ENCODE measurements around the gene PLIN3. TPM values are rescaled to one million over a fixed set of nuclear protein-coding genes. Genes with fewer than 3 reads are reported as not detected.
A peak's percentile ranks its signal among the peaks of the same experiment; 100 is the strongest.
"Not testable (repeated sequence)": the region's sequence is repeated elsewhere in the genome, so short reads cannot be mapped to it uniquely, and the experiment has no call there.

PLIN3 gene
- total and polyA plus RNA-seq, 11 donors, result 10.0 to 102 (median 22.9) TPM

DNA sequence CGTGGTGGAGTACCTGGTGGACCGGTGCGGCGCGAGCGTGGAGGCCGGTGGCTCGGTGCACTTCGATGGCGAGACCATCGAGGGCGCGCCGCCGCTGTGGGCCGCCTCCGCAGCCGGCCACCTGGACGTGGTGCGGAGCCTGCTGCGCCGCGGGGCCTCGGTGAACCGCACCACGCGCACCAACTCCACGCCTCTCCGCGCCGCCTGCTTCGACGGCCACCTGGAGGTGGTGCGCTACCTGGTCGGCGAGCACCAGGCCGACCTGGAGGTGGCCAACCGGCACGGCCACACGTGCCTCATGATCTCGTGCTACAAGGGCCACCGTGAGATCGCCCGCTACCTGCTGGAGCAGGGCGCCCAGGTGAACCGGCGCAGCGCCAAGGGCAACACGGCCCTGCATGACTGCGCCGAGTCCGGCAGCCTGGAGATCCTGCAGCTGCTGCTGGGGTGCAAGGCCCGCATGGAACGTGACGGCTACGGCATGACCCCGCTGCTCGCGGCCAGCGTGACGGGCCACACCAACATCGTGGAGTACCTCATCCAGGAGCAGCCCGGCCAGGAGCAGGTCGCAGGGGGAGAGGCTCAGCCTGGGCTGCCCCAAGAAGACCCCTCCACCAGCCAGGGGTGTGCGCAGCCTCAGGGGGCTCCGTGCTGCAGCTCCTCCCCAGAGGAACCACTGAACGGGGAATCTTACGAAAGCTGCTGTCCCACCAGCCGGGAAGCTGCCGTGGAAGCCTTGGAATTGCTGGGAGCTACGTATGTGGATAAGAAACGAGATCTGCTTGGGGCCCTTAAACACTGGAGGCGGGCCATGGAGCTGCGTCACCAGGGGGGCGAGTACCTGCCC lies 75.2 kb downstream of the PLIN3 start:
- H3K4me1 ChIP-seq, result peaks cover 0 to 53% (median 37%) of the 10 kb centered on the region in 12 donors
- not testable (repeated sequence) for H3K27me3 ChIP-seq, H3K9me3 ChIP-seq, ATAC-seq
- H3K27ac ChIP-seq, result peak overlapping the region; percentile 90 to 98 (median 95)
- peaks cover 0 to 45% (median 40%) of the 10 kb centered on the region in 9 donors for H3K36me3 ChIP-seq
- peak in 1 of 5 donors; percentile 40 for DNase-seq
- intact Hi-C loops (cut with DNase I), result loop anchor here in 1 of 10 donors (5.0 kb wide), 1 partner anchor 70 kb away; the partner anchor contains the start of gene DPP9
- WGBS, 4 donors, result 0 to 14% (median 8%) methylated on average over 8 to 75 of the region's 75 CpGs
- peak overlapping the region; percentile 74 to 98 (median 94) for H3K4me3 ChIP-seq

DNA sequence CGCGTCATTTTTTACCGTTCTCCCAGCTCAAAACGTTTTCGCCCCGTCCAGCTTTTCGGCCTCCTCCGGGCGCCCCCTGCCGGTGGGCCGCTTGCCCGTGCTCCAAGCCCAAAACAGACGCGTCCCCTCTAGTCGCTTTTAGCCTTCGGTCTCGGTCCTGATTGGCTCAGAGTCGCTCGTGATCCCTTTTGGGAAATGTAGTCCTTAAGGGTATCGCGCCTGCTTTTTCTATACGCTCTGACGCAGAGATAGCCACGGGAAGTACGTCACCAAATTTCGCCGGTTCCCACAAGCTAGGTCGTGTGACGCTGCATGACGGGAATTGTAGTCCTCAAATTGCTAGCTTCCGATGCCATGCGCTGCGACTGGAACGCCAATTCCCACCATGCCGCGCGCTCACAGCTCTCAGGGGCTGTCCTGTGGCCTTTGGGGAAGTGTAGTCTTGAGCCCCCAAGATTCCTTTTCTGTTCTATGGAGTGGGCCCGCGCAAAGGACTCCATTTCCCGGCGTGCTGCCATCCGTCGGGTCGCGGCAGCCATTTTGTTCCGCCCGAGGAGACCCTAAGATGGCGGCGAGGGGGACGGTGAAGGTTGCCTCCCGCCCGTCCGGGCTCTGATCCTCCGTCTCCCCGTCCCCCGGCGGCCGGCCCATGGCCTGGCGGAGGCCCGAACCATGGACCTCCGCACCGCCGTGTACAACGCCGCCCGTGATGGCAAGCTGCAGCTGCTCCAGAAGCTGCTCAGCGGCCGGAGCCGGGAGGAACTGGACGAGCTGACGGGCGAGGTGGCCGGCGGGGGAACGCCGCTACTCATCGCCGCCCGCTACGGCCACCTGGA lies 76.1 kb downstream of the PLIN3 start, which contains the start of gene FEM1A:
Gene FEM1A (plus strand): TSS at position 552 of the 836 bp plus-strand sequence. CDS start 121 bp downstream, at position 673.
- peak; percentile 99 for ATAC-seq
- H3K36me3 ChIP-seq, result peaks cover 0 to 39% (median 35%) of the 10 kb centered on the region in 9 donors
- TF ChIP-seq, protein P1, sequence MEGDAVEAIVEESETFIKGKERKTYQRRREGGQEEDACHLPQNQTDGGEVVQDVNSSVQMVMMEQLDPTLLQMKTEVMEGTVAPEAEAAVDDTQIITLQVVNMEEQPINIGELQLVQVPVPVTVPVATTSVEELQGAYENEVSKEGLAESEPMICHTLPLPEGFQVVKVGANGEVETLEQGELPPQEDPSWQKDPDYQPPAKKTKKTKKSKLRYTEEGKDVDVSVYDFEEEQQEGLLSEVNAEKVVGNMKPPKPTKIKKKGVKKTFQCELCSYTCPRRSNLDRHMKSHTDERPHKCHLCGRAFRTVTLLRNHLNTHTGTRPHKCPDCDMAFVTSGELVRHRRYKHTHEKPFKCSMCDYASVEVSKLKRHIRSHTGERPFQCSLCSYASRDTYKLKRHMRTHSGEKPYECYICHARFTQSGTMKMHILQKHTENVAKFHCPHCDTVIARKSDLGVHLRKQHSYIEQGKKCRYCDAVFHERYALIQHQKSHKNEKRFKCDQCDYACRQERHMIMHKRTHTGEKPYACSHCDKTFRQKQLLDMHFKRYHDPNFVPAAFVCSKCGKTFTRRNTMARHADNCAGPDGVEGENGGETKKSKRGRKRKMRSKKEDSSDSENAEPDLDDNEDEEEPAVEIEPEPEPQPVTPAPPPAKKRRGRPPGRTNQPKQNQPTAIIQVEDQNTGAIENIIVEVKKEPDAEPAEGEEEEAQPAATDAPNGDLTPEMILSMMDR (IDR thresholded peaks at IDR 0.05), result peak; percentile 95 to 100 (median 98)
- peak; percentile 7 to 71 for TF ChIP-seq POLR2A (IDR thresholded peaks at IDR 0.05)
- peak; percentile 99 to 100 (median 100) for DNase-seq
- peak within 1 kb of the TSS; percentile 74 to 98 (median 94) for H3K4me3 ChIP-seq
- H3K27me3 ChIP-seq, result no peaks in the 10 kb centered on the region
- H3K4me1 ChIP-seq, result peaks cover 0 to 49% (median 35%) of the 10 kb centered on the region in 12 donors
- H3K9me3 ChIP-seq, result no peaks in the 10 kb centered on the region
- peak within 1 kb of the TSS; percentile 90 to 98 (median 95) for H3K27ac ChIP-seq
- intact Hi-C loops (cut with DNase I), result loop anchor here in 9 of 10 donors (1.0 to 5.0 kb wide), 6 partner anchors 11 to 69 kb away; partner anchors contain the start of gene DPP9 (in 1 of the 9)
- WGBS, 4 donors, result 0 to 1% (median 0%) methylated on average over 46 to 80 of the region's 80 CpGs

Other genes with a start within 250 kb of the PLIN3 start
- gene TNFAIP8L1, start 228.2 kb downstream of the PLIN3 start, total RNA-seq, result 10 to 100 TPM in 1 of 9 donors, 1 to 10 TPM in 8; 2.8 to 15.1 (median 5.8) TPM
- gene TNFAIP8L1, start 228.2 kb downstream of the PLIN3 start, polyA plus RNA-seq, result 1 to 10 TPM; 6.1 to 6.2 TPM
- gene MYDGF, start 197.3 kb downstream of the PLIN3 start, total RNA-seq, result 10 to 100 TPM; 19.1 to 49.1 (median 25.5) TPM
- 100 to 1,000 TPM in 1 of 2 donors, 10 to 100 TPM in 1; 33.1 to 201 TPM for gene MYDGF, start 197.3 kb downstream of the PLIN3 start, polyA plus RNA-seq
- 10 to 100 TPM; 38.9 to 65.2 (median 47.7) TPM for gene DPP9, start 143.8 kb downstream of the PLIN3 start, total RNA-seq
- gene DPP9, start 143.8 kb downstream of the PLIN3 start, polyA plus RNA-seq, result 10 to 100 TPM; 30.7 to 59.6 TPM
- 10 to 100 TPM; 30.7 to 94.0 (median 41.8) TPM for gene FEM1A, start 75.9 kb downstream of the PLIN3 start, total RNA-seq
- gene FEM1A, start 75.9 kb downstream of the PLIN3 start, polyA plus RNA-seq, result 10 to 100 TPM; 28.4 to 28.5 TPM
- 10 to 100 TPM in 1 of 9 donors, 1 to 10 TPM in 8; 3.7 to 13.6 (median 7.0) TPM for gene TICAM1, start 36.0 kb downstream of the PLIN3 start, total RNA-seq
- gene TICAM1, start 36.0 kb downstream of the PLIN3 start, polyA plus RNA-seq, result 1 to 10 TPM; 4.0 to 8.6 TPM
- under 1 TPM in 2 of 9 donors, not detected in 7; 0.43 to 0.70 TPM for gene ARRDC5, start 35.2 kb upstream of the PLIN3 start, total RNA-seq
- under 1 TPM in 1 of 2 donors, not detected in 1; 0.04 TPM for gene ARRDC5, start 35.2 kb upstream of the PLIN3 start, polyA plus RNA-seq
- 1 to 10 TPM in 2 of 9 donors, under 1 TPM in 7; 0.25 to 8.9 (median 0.89) TPM for gene UHRF1, start 41.8 kb upstream of the PLIN3 start, total RNA-seq
- under 1 TPM; 0.34 to 0.69 TPM for gene UHRF1, start 41.8 kb upstream of the PLIN3 start, polyA plus RNA-seq
- gene KDM4B, start 101.4 kb upstream of the PLIN3 start, total RNA-seq, result 10 to 100 TPM; 21.5 to 36.5 (median 28.1) TPM
- gene KDM4B, start 101.4 kb upstream of the PLIN3 start, polyA plus RNA-seq, result 10 to 100 TPM; 22.6 to 24.3 TPM